ENCODE measurements around the gene ADAMTS6.
"Not testable (repeated sequence)": the region's sequence is repeated elsewhere in the genome, so short reads cannot be mapped to it uniquely, and the experiment has no call there.

Gene ADAMTS6, protein sequence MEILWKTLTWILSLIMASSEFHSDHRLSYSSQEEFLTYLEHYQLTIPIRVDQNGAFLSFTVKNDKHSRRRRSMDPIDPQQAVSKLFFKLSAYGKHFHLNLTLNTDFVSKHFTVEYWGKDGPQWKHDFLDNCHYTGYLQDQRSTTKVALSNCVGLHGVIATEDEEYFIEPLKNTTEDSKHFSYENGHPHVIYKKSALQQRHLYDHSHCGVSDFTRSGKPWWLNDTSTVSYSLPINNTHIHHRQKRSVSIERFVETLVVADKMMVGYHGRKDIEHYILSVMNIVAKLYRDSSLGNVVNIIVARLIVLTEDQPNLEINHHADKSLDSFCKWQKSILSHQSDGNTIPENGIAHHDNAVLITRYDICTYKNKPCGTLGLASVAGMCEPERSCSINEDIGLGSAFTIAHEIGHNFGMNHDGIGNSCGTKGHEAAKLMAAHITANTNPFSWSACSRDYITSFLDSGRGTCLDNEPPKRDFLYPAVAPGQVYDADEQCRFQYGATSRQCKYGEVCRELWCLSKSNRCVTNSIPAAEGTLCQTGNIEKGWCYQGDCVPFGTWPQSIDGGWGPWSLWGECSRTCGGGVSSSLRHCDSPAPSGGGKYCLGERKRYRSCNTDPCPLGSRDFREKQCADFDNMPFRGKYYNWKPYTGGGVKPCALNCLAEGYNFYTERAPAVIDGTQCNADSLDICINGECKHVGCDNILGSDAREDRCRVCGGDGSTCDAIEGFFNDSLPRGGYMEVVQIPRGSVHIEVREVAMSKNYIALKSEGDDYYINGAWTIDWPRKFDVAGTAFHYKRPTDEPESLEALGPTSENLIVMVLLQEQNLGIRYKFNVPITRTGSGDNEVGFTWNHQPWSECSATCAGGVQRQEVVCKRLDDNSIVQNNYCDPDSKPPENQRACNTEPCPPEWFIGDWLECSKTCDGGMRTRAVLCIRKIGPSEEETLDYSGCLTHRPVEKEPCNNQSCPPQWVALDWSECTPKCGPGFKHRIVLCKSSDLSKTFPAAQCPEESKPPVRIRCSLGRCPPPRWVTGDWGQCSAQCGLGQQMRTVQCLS (N-terminal part only)

DNA sequence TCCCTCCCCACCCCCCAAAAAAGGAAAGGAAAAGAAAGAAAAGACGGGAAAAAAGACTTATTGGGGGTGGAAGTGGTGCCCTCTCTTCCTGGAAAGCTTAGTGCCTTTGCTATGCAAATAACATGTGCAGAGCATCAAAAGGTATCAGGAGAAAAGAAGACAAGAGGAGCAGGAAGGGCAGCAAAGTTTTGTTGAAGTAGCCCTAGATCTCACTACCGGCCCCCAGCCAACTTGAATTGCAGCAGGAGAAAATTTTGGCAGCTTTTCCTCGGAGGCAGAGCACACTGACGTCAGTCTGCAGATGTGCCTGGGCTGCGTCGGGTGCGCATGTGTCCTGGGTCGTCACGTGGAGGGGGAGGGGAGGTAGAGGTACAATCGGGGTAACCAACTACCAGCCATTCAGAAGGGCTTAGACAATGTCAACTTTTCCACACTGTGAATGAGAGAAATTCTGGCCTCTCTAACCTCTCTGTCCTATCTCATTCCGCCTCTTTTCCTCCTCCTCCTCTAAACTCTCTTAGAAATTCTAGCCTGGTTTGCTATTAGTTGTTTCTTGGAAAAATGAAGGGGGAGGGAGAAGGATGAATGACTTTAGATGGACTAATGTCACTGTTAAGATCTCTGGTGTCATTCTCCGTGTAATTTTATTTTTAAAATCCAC, at the start of gene ADAMTS6:
Gene ADAMTS6 (minus strand): TSS at position 286 of the 661 bp plus-strand sequence. CDS start 8,247 bp downstream, outside the sequence.
- peak; percentile 49 to 66 (median 66) for DNase-seq

DNA sequence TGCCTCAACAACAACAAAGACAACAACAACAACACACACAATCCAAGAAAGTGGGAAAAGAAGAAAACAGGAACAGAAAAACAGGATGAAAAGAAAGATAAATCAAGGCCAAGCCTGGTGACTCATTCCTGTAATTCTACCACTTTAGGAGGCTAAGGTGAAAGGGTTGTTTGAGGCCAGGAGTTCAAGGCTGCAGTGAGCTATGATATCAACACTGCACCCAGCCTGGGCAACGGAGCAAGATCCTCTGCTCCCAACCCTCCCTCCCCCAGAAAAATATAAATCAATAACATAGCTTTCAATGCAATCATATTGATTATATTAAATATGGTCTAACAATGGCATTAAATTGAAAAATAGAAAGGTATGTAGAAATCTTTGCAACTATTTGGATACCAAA, 49.2 kb upstream of the ADAMTS6 start:
- DNase-seq, result no peak

GRCh38 chr5:65525726-65526125, 44.0 kb upstream of the ADAMTS6 start:
- no peak for DNase-seq

GRCh38 chr5:65512170-65512937, 30.6 kb upstream of the ADAMTS6 start:
- no peak for DNase-seq

- no peak for DNase-seq
These were observed 27.3 kb upstream of the ADAMTS6 start for GRCh38 chr5:65508978-65509377.

DNA sequence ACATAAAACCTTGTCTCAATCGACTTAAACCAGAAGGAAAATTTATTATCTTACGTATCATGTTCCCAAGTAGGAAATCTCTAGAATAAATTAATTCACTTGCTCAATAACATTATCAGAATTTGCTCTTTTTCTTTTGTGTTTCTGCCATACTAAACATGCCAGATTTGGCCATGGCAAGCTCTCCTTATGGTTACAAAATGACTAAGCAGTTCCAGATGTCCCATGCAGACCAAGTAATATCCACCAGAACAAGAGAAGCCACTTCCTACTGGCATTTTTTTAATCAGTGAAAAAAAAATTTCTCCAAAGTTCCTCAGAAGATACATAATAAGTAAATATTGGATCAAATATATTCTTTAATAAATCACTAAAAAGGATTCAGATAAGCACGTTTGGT, 25.2 kb upstream of the ADAMTS6 start:
- DNase-seq, result no peak

- no peak for DNase-seq
These were observed 7.4 kb upstream of the ADAMTS6 start for GRCh38 chr5:65489119-65489518.

GRCh38 chr5:65488038-65488687, 6.4 kb upstream of the ADAMTS6 start:
- DNase-seq, result not testable (repeated sequence)

DNA sequence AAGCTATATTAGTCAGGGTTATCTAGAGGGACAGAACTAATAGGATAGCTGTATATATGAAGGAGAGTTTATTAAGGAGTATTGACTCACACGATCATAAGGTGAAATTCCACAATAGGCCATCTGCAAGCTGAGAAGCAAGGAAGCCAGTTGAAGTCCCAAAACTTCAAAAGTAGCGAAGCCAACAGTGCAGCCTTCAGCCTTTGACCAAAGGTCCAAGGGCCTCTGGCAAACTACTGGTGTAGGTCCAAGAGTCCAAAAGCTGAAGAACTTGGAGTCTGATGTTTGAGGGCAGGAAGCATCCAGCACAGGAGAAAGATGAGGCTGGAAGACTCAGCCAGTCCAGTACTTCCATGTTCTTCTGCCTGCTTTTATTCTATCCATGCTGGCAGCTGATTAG, 5.1 kb upstream of the ADAMTS6 start:
- not testable (repeated sequence) for DNase-seq

- DNase-seq, result no peak
These were observed 3.7 kb upstream of the ADAMTS6 start for GRCh38 chr5:65485405-65485804.

GRCh38 chr5:65483546-65484346, 2.0 kb upstream of the ADAMTS6 start:
- peak; percentile 1 to 63 (median 57) for DNase-seq

DNA sequence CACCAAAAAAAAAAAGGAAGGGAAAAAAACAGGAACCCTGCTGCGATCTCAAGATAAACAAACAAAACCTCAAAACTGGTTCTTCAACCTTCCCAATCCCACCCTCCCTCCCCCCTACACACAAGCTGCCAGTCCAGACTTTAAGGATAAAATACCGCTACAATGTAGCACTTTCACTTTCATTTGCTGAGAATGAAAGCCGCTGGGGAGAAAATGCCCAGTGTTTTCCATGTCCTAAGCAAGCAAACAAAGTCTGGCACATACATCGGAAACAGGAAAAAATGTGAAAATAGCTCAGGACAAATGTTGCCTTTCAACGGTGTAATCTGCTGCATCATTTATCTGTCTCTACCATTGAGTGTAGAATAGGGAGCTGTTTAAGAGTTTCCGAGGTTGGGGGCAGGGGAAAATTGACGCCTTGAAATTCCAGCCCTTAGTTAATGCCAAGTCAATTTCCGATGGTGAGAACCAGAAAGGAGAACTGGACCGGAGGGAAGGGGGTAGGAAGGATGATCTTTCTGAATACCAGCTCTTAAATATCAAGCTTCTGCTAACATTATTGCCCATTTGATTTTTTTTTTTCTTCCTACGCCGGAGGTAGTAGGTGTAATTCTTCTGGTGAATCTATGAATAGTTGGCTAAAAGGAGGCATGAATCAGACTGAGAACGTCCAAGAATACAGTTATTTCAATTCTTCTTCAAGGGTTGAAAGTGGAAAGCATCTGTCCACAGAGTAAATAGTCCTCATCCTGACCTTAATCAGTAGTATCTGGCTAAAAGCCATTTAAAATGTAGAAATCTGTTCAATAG, 1.2 kb upstream of the ADAMTS6 start:
- DNase-seq, result peak; percentile 35 to 61 (median 47)

GRCh38 chr5:65482296-65482735, 596 bp upstream of the ADAMTS6 start:
- DNase-seq, result peak in 1 of 3 experiments; percentile 16

DNA sequence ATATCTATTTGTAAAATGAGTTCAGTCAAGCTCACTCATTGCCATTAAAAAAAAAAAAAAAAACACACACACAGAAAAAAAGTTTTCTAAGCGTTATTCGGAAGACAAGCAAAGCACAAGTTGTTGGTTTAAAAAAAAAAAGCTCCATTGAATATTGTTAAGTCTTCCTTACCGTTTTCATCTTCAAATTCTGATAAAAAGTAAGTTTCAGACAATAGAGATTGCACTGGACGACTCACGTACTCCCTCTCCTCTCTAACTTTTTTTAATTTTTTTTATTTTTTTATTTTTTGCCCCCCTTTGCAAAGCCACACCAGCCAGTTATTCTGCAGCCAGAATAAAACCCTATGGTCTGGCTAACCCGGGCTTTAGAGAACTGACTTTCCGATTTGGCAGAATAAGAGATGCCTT, 544 bp downstream of the ADAMTS6 start:
- peak in 1 of 3 experiments; percentile 35 for DNase-seq

GRCh38 chr5:65480306-65480865, 1.3 kb downstream of the ADAMTS6 start:
- peak in 2 of 3 experiments; percentile 13 to 60 for DNase-seq

DNA sequence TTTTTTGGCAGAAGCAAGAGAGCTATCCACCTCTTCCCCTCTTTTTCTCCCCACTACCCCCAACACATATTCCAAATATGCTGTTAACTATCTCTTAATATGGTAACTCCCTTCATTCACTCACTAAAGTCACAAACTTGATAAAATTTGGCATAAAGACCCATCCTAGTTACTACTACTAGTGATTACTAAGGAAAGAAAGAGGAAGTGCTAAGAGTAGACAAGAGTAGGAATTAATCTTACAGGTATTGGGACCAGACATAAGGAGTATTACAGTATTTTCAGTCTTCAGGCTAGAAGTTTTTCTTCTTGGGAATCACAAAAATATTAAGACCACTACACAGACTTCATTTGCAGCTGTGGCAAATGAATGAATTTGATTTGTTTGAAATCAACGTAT, 2.2 kb downstream of the ADAMTS6 start:
- no peak for DNase-seq

GRCh38 chr5:65478336-65478735, 3.4 kb downstream of the ADAMTS6 start:
- DNase-seq, result no peak

DNA sequence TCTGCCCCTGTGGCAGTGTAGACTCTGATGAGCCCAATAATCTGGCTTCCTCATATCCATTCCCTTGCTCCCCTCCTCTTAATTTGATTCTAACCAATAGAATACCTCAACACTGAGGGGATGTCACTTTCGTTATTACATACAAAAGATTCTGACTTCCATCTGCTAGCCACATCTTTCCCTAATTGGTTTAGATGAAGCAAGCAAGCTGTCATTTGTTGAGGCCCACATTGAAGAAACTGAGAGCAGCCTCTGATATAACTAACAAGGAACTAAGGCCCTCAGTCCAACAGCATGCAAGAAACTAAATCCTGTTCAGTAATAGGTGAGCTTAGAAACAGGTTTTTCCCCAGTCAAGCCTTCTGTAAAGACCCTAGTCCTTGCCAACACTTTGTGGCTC, 5.8 kb downstream of the ADAMTS6 start:
- no peak for DNase-seq

DNA sequence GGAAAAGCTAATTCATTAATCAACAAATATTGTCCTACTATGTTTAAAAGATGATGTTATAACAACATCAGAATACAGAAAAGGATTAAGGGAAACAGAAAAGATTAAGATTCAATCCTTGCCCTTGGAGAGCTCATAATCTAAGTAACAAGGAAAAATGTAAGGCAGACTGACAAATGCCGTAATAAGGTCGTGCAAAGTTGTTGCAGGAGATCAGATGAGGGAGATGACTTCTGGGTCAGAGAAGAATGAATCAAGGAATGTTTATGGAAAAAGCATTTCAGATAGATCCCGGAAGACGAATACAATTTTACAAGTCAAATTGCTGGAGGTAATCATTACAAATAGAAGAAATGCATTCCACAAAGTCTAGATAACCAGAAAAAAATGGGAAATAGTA, 6.4 kb downstream of the ADAMTS6 start:
- DNase-seq, result no peak

Measured in NCI-H1417 (cell line).